Measurements from ENCODE around the gene NUS1. TPM values are rescaled to one million over a fixed set of nuclear protein-coding genes. Genes with fewer than 3 reads are reported as not detected.
A peak's percentile ranks its signal among the peaks of the same experiment; 100 is the strongest.
"Not testable (repeated sequence)": the region's sequence is repeated elsewhere in the genome, so short reads cannot be mapped to it uniquely, and the experiment has no call there.

NUS1 gene
- total RNA-seq = 10 to 100 TPM; 18.4 to 37.1 (median 23.0) TPM

- TF ChIP-seq CTCF (IDR thresholded peaks at IDR 0.05) = peak in 1 of 3 donors; percentile 17
- DNase-seq (ENCODE audit: low spot score) (peak; percentile 93), ATAC-seq (ENCODE audit: low FRiP score) (peak; percentile 98)
Measured at GRCh38 chr6:117674991-117675657, at the start of gene NUS1. Gene NUS1 (plus strand): TSS chr6:117675469. CDS start chr6:117675671, 202 bp downstream.

DNA sequence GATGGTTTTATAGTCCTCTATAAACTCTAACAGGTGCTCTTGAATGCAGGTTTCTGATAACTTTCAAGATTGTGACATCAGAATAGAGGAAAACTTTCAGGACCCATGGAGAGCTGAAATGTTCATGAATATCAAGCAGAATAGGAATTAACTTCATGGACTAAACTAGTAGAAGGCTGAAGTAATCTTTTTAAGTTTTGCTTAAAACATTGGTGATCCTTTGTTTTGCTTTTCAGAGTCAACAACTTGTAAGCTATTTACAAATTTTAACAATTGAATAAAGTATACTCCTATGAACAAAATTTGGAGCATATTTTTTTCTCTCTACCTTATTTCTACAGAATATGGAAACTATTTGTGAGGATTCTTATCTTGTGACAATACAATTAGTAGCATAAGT is 47.7 kb upstream of the NUS1 start:
- DNase-seq (ENCODE audit: low spot score) (no peak), ATAC-seq (ENCODE audit: low FRiP score) (no peak)
- TF ChIP-seq CTCF (IDR thresholded peaks at IDR 0.05) = no peak

GRCh38 chr6:117629119-117629660 is 46.1 kb upstream of the NUS1 start:
- no peak for TF ChIP-seq CTCF (IDR thresholded peaks at IDR 0.05)
- DNase-seq (ENCODE audit: low spot score) (no peak), ATAC-seq (ENCODE audit: low FRiP score) (no peak)

DNA sequence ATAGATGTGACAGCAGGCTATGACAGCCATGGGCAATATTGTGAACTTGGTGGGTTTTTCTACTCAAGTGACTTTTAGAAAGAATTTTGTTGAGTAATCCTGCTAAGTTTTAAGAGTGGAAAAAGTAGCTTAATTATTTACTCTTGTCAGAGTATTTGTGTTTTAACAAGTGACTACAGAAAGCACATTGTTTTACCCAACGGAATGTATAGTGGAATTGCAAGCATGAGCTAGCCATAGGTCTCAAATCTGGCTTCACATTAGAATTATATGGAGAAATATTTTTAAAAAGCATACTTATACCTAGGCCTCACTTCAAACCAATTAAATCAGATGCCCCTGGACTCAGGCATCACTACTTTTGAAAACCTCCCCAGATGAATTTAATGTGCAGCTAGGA is 37.5 kb upstream of the NUS1 start:
- no peak for ATAC-seq (ENCODE audit: low FRiP score)
- DNase-seq (ENCODE audit: low spot score) = no peak
- no peak for TF ChIP-seq CTCF (IDR thresholded peaks at IDR 0.05)

GRCh38 chr6:117642976-117643375 is 32.3 kb upstream of the NUS1 start:
- TF ChIP-seq CTCF (IDR thresholded peaks at IDR 0.05) = no peak
- no peak for ATAC-seq (ENCODE audit: low FRiP score)
- DNase-seq (ENCODE audit: low spot score) = no peak

- not testable (repeated sequence) for DNase-seq (ENCODE audit: low spot score); ATAC-seq (ENCODE audit: low FRiP score)
Measured at GRCh38 chr6:117651984-117652383, 23.3 kb upstream of the NUS1 start.

DNA sequence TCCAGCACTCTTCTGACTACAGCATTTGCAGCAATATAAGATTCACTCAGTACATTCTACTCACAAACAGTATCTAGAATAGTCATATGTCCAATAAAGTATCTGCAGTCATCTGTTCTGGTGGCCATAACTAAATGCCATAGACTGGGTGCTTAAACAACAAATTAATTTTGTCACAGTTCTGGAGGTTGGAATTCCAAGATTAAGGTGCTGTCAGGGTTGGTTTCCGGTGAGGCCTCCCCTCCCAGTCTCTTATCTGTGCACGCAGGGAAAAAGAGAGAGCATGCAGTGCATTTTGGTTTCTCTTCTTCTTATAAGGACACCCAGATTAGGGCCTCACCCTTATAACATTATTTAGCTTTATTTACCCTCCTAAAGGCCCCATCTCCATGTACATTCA is 21.3 kb upstream of the NUS1 start:
- no peak for ATAC-seq (ENCODE audit: low FRiP score)

More for the DNA sequence above, 21.3 kb upstream of the NUS1 start:
- TF ChIP-seq CTCF (IDR thresholded peaks at IDR 0.05) = no peak
- DNase-seq (ENCODE audit: low spot score) = no peak

Measured in omental fat pad (tissue), 4 donors.